ENCODE results near the gene SLC1A3.

- TF ChIP-seq CTCF (conservative IDR thresholded peaks at IDR 0.05; ENCODE audit: low read length), result no peak
- no peak for TF ChIP-seq EZH2phosphoT487 (IDR thresholded peaks at IDR 0.05; ENCODE audit: borderline replicate concordance)
Measured at GRCh38 chr5:36606036-36606427, 374 bp upstream of the SLC1A3 start.
